KMS-11 (cell line): Measurements from ENCODE around the gene PHF23.

ENCODE experiments used
- H2AFZ ChIP-seq: fragments of 200-600 bp; sonication (generic); 2 replicates; pipeline ENCODE4 v1.6.1; 2016; ENCODE audit warnings: antibody characterized with exemption, mixed run types, low read depth
- H3K27ac ChIP-seq: fragments of 200-600 bp; sonication (generic); 2 replicates; pipeline ENCODE4 v1.6.1; 2016; ENCODE audit warnings: mild to moderate bottlenecking, mixed run types
- H3K27me3 ChIP-seq: fragments of 200-600 bp; sonication (generic); 2 replicates; pipeline ENCODE4 v1.6.1; 2017; ENCODE audit warnings: mild to moderate bottlenecking, low read depth, mixed run types, moderate library complexity; ENCODE audit not compliant: insufficient read depth
- H3K36me3 ChIP-seq: fragments of 200-600 bp; sonication (generic); 2 replicates; pipeline ENCODE4 v1.6.1; 2017; ENCODE audit warnings: mild to moderate bottlenecking, mixed run types; ENCODE audit not compliant: insufficient read depth
- H3K4me1 ChIP-seq: fragments of 200-600 bp; sonication (generic); 2 replicates; pipeline ENCODE4 v1.6.1; 2016; ENCODE audit warnings: mild to moderate bottlenecking, low read depth, mixed run types; ENCODE audit not compliant: poor library complexity, severe bottlenecking
- H3K4me2 ChIP-seq: fragments of 200-600 bp; sonication (generic); 2 replicates; pipeline ENCODE4 v1.7.0; 2016; ENCODE audit warnings: mild to moderate bottlenecking, mixed run types
- H3K4me3 ChIP-seq: fragments of 200-600 bp; sonication (generic); IDR thresholded peaks from 2 replicates; pipeline ENCODE4 v1.6.1; 2017; ENCODE audit warnings: low read depth, low read length, mixed read lengths; ENCODE audit not compliant: insufficient read depth
- H3K79me2 ChIP-seq: fragments of 200-600 bp; sonication (generic); 2 replicates; pipeline ENCODE4 v1.6.1; 2016; ENCODE audit warnings: low read depth, mixed run types; ENCODE audit not compliant: insufficient read depth
- H3K9ac ChIP-seq: fragments of 200-600 bp; sonication (generic); 2 replicates; pipeline ENCODE4 v1.6.1; 2016; ENCODE audit warnings: mild to moderate bottlenecking, mixed run types
- H4K20me1 ChIP-seq: fragments of 200-600 bp; sonication (generic); 2 replicates; pipeline ENCODE4 v1.6.1; 2016; ENCODE audit warnings: mild to moderate bottlenecking, mixed run types; ENCODE audit not compliant: insufficient read depth
- CTCF ChIP-seq: fragments of 200-600 bp; sonication (generic); conservative IDR thresholded peaks from 2 replicates; pipeline ENCODE4 v1.6.1; 2017; ENCODE audit warnings: low read depth, mild to moderate bottlenecking, antibody characterized with exemption, low read length, moderate library complexity, mixed read lengths

The PHF23 gene

GRCh38 chr17:7253082-7253481 lies 13.8 kb upstream of the PHF23 start:
- H3K9ac ChIP-seq = no peak overlapping the region
- H3K27ac ChIP-seq = no peak overlapping the region; the same call in 1 of the 2 replicates
- H3K4me2 ChIP-seq = peak overlapping the region; percentile 39; the same call in 1 of the 2 replicates
- TF ChIP-seq CTCF = no peak
- H3K36me3 ChIP-seq = no peaks in the 10 kb centered on the region
- H3K4me1 ChIP-seq = no peaks in the 10 kb centered on the region
- H3K79me2 ChIP-seq = no peaks in the 10 kb centered on the region
- no peaks in the 10 kb centered on the region for H3K27me3 ChIP-seq
- no peak overlapping the region for H2AFZ ChIP-seq
- no peak overlapping the region for H3K4me3 ChIP-seq
- H4K20me1 ChIP-seq = no peaks in the 10 kb centered on the region

- Histone ChIP-seq H3K4me1 (no peaks in the 10 kb centered on the region), H3K4me3 (no peak within 1 kb of the TSS), H3K27ac (peak within 1 kb of the TSS; percentile 73), H3K27me3 (no peaks in the 10 kb centered on the region), H3K36me3 (no peaks in the 10 kb centered on the region), H3K9ac (peak within 1 kb of the TSS; percentile 70), H3K79me2 (no peaks in the 10 kb centered on the region), H3K4me2 (peak within 1 kb of the TSS; percentile 39; the same call in 1 of the 2 replicates), H4K20me1 (no peaks in the 10 kb centered on the region), H2AFZ (peak within 1 kb of the TSS; percentile 38; the same call in 1 of the 2 replicates)
- no peak for TF ChIP-seq CTCF
These were observed 13.2 kb upstream of the PHF23 start, which contains the start of gene ELP5 for GRCh38 chr17:7252176-7253043. Gene ELP5 (plus strand): TSS chr17:7252215. CDS start chr17:7252551, 336 bp downstream.

GRCh38 chr17:7251661-7252175 lies 12.5 kb upstream of the PHF23 start, which contains the start of gene CTDNEP1:
Gene CTDNEP1 (minus strand): TSS chr17:7251734. CDS start chr17:7251296, 438 bp downstream.
- H3K36me3 ChIP-seq = no peaks in the 10 kb centered on the region
- TF ChIP-seq CTCF = no peak
- no peak within 1 kb of the TSS; the same call in 1 of the 2 replicates for H3K4me2 ChIP-seq
- no peaks in the 10 kb centered on the region for H3K4me1 ChIP-seq
- H3K27ac ChIP-seq = peak within 1 kb of the TSS; percentile 73
- no peaks in the 10 kb centered on the region for H3K27me3 ChIP-seq
- H2AFZ ChIP-seq = peak within 1 kb of the TSS; percentile 38; the same call in 1 of the 2 replicates
- no peak within 1 kb of the TSS for H3K4me3 ChIP-seq
- H3K79me2 ChIP-seq = no peaks in the 10 kb centered on the region
- peak within 1 kb of the TSS; percentile 70 for H3K9ac ChIP-seq
- H4K20me1 ChIP-seq = no peaks in the 10 kb centered on the region

GRCh38 chr17:7250695-7251627 lies 11.7 kb upstream of the PHF23 start:
- Histone ChIP-seq H3K4me3 (no peak overlapping the region), H4K20me1 (no peaks in the 10 kb centered on the region), H3K9ac (peak overlapping the region; percentile 70; the same call in 1 of the 2 replicates), H3K36me3 (no peaks in the 10 kb centered on the region), H3K4me2 (no peak overlapping the region), H3K4me1 (no peaks in the 10 kb centered on the region), H3K27ac (peak overlapping the region; percentile 47), H3K79me2 (no peaks in the 10 kb centered on the region), H2AFZ (no peak overlapping the region), H3K27me3 (no peaks in the 10 kb centered on the region)
- TF ChIP-seq CTCF = no peak
